Right lobe of liver (tissue), 4 donors: ENCODE results near the gene GSG1L.

Experiments used
- POLR2A ChIP-seq: fragments of 450-650 bp; IDR thresholded peaks from one replicate; pipeline ENCODE4 v1.6.1; 2017; ENCODE audit warnings: antibody characterized with exemption, mild to moderate bottlenecking
- TF ChIP-seq, protein P1 (sequence below), 4 donors: fragments of 200-600 bp in 3 of 4; fragments of 450-650 bp in 1 of 4; IDR thresholded peaks; one replicate each; pipeline versions ENCODE4 v1.5.1 to v1.8.0; 2016 to 2022; ENCODE audit warnings: antibody characterized with exemption in 4 of 4, mild to moderate bottlenecking in 2 of 4
- donor health status: DM: no; HTN: no; CAD: no.
- donor health status: DM: no; HTN: no; CAD: no.
- donor health status: DM: no; HTN: yes; CAD: no.

DNA sequence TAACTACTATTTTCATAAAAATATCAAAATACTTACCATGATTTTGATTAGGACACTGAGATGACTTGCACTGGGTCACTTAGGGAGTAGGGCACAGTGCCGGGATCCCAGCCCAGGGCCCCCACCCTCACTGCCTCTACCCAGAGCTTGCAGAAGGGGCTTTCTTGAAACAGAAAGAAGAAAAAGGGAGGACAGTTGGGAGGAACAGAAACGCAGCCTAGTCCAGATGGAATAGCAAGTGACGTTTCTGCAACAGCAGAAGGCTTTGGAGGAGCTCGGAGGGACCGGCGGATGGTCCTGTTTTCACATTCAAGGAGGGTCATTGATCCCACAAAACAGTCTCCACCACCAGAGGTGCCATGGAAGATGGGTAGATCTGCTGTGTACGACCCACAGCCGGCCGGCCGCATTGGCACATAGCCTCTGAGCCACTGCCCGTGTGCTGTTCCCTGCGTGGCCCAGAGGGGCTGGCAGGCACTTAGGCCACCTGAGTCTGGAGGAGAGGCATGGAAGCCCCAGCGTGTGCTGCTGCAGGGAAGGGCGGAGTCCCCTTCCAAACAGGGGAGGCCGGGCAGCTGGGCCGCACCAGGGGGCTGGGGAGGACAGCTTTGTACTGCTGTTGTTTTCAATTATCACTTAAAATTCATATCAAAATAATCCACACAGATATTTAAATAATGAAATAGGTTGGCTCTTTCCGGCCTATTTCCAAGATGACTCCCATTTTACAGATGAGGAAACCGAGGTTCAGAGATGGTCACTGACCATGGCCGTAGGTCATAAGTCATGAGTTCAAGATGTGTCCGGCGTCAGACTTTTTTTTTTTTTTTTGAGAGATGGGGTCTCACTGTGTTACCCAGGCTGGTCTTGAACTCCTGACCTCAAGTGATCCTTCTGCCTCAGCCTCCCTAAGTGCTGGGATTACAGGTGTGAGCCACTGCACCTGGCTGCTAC, 22.9 kb upstream of the GSG1L start:
- TF ChIP-seq POLR2A = no peak
- TF ChIP-seq, protein P1, sequence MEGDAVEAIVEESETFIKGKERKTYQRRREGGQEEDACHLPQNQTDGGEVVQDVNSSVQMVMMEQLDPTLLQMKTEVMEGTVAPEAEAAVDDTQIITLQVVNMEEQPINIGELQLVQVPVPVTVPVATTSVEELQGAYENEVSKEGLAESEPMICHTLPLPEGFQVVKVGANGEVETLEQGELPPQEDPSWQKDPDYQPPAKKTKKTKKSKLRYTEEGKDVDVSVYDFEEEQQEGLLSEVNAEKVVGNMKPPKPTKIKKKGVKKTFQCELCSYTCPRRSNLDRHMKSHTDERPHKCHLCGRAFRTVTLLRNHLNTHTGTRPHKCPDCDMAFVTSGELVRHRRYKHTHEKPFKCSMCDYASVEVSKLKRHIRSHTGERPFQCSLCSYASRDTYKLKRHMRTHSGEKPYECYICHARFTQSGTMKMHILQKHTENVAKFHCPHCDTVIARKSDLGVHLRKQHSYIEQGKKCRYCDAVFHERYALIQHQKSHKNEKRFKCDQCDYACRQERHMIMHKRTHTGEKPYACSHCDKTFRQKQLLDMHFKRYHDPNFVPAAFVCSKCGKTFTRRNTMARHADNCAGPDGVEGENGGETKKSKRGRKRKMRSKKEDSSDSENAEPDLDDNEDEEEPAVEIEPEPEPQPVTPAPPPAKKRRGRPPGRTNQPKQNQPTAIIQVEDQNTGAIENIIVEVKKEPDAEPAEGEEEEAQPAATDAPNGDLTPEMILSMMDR (IDR thresholded peaks at IDR 0.05) = no peak
